Measurements from ENCODE around the gene SPECC1L. TPM values are rescaled to one million over a fixed set of nuclear protein-coding genes. Genes with fewer than 3 reads are reported as not detected.
"Not testable (repeated sequence)": the region's sequence is repeated elsewhere in the genome, so short reads cannot be mapped to it uniquely, and the experiment has no call there.

Gene SPECC1L
- 39.7 and 74.0 TPM in 2 replicates for total RNA-seq

GRCh38 chr22:24270556-24271385 lies at the start of gene SPECC1L:
Gene SPECC1L (plus strand): TSS chr22:24270831. CDS start chr22:24302232, 31,401 bp downstream.
- peak; percentile 96 for DNase-seq (ENCODE audit: low read depth in 2 of 2)

GRCh38 chr22:24224468-24224867 lies 46.2 kb upstream of the SPECC1L start:
- no peak for DNase-seq (ENCODE audit: low read depth in 2 of 2)

GRCh38 chr22:24225044-24225601 lies 45.5 kb upstream of the SPECC1L start:
- no peak for DNase-seq (ENCODE audit: low read depth in 2 of 2)

- DNase-seq (ENCODE audit: low read depth in 2 of 2): no peak
These were observed 44.7 kb upstream of the SPECC1L start for GRCh38 chr22:24225951-24226350.

- DNase-seq (ENCODE audit: low read depth in 2 of 2): peak in 1 of 2 donors; percentile 28
These were observed 39.5 kb upstream of the SPECC1L start for GRCh38 chr22:24230911-24231656.

- no peak for DNase-seq (ENCODE audit: low read depth in 2 of 2)
These were observed 38.9 kb upstream of the SPECC1L start for GRCh38 chr22:24231706-24232105.

GRCh38 chr22:24232124-24232523 lies 38.5 kb upstream of the SPECC1L start:
- DNase-seq (ENCODE audit: low read depth in 2 of 2): no peak

- no peak for DNase-seq (ENCODE audit: low read depth in 2 of 2)
These were observed 37.9 kb upstream of the SPECC1L start for GRCh38 chr22:24232725-24233124.

- no peak for DNase-seq (ENCODE audit: low read depth in 2 of 2)
These were observed 37.4 kb upstream of the SPECC1L start for GRCh38 chr22:24233235-24233634.

GRCh38 chr22:24233816-24234215 lies 36.8 kb upstream of the SPECC1L start:
- no peak for DNase-seq (ENCODE audit: low read depth in 2 of 2)

- DNase-seq (ENCODE audit: low read depth in 2 of 2): no peak
These were observed 35.3 kb upstream of the SPECC1L start for GRCh38 chr22:24235315-24235714.

GRCh38 chr22:24236656-24237055 lies 34.0 kb upstream of the SPECC1L start:
- no peak for DNase-seq (ENCODE audit: low read depth in 2 of 2)

GRCh38 chr22:24238101-24238694 lies 32.4 kb upstream of the SPECC1L start:
- not testable (repeated sequence) for DNase-seq (ENCODE audit: low read depth in 2 of 2)

- no peak for DNase-seq (ENCODE audit: low read depth in 2 of 2)
These were observed 30.2 kb upstream of the SPECC1L start for GRCh38 chr22:24240381-24240780.

- DNase-seq (ENCODE audit: low read depth in 2 of 2): not testable (repeated sequence)
These were observed 29.5 kb upstream of the SPECC1L start for GRCh38 chr22:24240985-24241692.

- DNase-seq (ENCODE audit: low read depth in 2 of 2): peak; percentile 41 to 46
These were observed 27.2 kb upstream of the SPECC1L start for GRCh38 chr22:24243417-24243816.

- DNase-seq (ENCODE audit: low read depth in 2 of 2): peak; percentile 39 to 55
These were observed 26.4 kb upstream of the SPECC1L start for GRCh38 chr22:24244144-24244787.

- DNase-seq (ENCODE audit: low read depth in 2 of 2): not testable (repeated sequence)
These were observed 25.6 kb upstream of the SPECC1L start, which contains the start of gene GGT5 for GRCh38 chr22:24245030-24245431. Gene GGT5 (minus strand): TSS chr22:24245082. CDS start chr22:24244725, 357 bp downstream.

- peak; percentile 36 to 47 for DNase-seq (ENCODE audit: low read depth in 2 of 2)
These were observed 24.8 kb upstream of the SPECC1L start for GRCh38 chr22:24245584-24246561.
